ENCODE results near the gene HNF1B.
A peak's percentile ranks its signal among the peaks of the same experiment; 100 is the strongest.

The HNF1B gene

GRCh38 chr17:37672548-37673078 is 72.2 kb downstream of the HNF1B start:
- DNase-seq (ENCODE audit: low read depth) = no peak
- TF ChIP-seq CTCF (IDR thresholded peaks at IDR 0.05; ENCODE audit: control insufficient read depth, insufficient read depth, low read depth, low read length, missing control alignments) = no peak
- no peak overlapping the region for H3K4me3 ChIP-seq (ENCODE audit: control insufficient read depth, low read depth, low read length)

- no peak overlapping the region for H3K4me3 ChIP-seq (ENCODE audit: control insufficient read depth, low read depth, low read length)
- no peak for TF ChIP-seq CTCF (IDR thresholded peaks at IDR 0.05; ENCODE audit: control insufficient read depth, insufficient read depth, low read depth, low read length, missing control alignments)
- DNase-seq (ENCODE audit: low read depth) = peak; percentile 81
These were observed 72.9 kb downstream of the HNF1B start for GRCh38 chr17:37671824-37672547.

GRCh38 chr17:37671028-37671823 is 73.6 kb downstream of the HNF1B start:
- TF ChIP-seq CTCF (IDR thresholded peaks at IDR 0.05; ENCODE audit: control insufficient read depth, insufficient read depth, low read depth, low read length, missing control alignments) = no peak
- no peak overlapping the region for H3K4me3 ChIP-seq (ENCODE audit: control insufficient read depth, low read depth, low read length)
- no peak for DNase-seq (ENCODE audit: low read depth)

- DNase-seq (ENCODE audit: low read depth) = no peak
- no peak overlapping the region for H3K4me3 ChIP-seq (ENCODE audit: control insufficient read depth, low read depth, low read length)
- no peak for TF ChIP-seq CTCF (IDR thresholded peaks at IDR 0.05; ENCODE audit: control insufficient read depth, insufficient read depth, low read depth, low read length, missing control alignments)
These were observed 77.8 kb downstream of the HNF1B start for GRCh38 chr17:37667039-37667438.

GRCh38 chr17:37664214-37664613 is 80.6 kb downstream of the HNF1B start:
- no peak for TF ChIP-seq CTCF (IDR thresholded peaks at IDR 0.05; ENCODE audit: control insufficient read depth, insufficient read depth, low read depth, low read length, missing control alignments)
- H3K4me3 ChIP-seq (ENCODE audit: control insufficient read depth, low read depth, low read length) = no peak overlapping the region
- no peak for DNase-seq (ENCODE audit: low read depth)

- no peak for DNase-seq (ENCODE audit: low read depth)
- H3K4me3 ChIP-seq (ENCODE audit: control insufficient read depth, low read depth, low read length) = no peak overlapping the region
- no peak for TF ChIP-seq CTCF (IDR thresholded peaks at IDR 0.05; ENCODE audit: control insufficient read depth, insufficient read depth, low read depth, low read length, missing control alignments)
These were observed 82.5 kb downstream of the HNF1B start for GRCh38 chr17:37662353-37662752.
